Activated CD8-positive, alpha-beta T cell treated with anti-CD3 and anti-CD28 coated beads for 36 hours (primary cell): ENCODE measurements around the gene GASK1A. TPM values are rescaled to one million over a fixed set of nuclear protein-coding genes. Genes with fewer than 3 reads are reported as not detected.
A peak's percentile ranks its signal among the peaks of the same experiment; 100 is the strongest.

Source experiments
- ATAC-seq: fragments of 200-7000 bp; cut with Tn5 transposase; one replicate; pipeline ENCODE4 v1.10.0; 2021; ENCODE audit warnings: mild to moderate bottlenecking, moderate library complexity
- CTCF ChIA-PET: fragments of 350-600 bp; sonication (Branson Sonifier 250); formaldehyde crosslinking; loops from one replicate; lab custom pipeline; 2021; ENCODE audit warnings: antibody characterized with exemption; lab: Charles Lee
- POLR2A ChIA-PET: fragments of 350-600 bp; sonication (Branson Sonifier 250); formaldehyde crosslinking; loops from one replicate; lab custom pipeline; 2021; ENCODE audit warnings: antibody characterized with exemption; lab: Charles Lee
- DNase-seq: peaks from one replicate; pipeline ENCODE4 v3.0.0-alpha.2; 2020
- H3K27ac Mint-ChIP-seq: one replicate; pipeline ENCODE4 v1.8.0; 2021; ENCODE audit warnings: mild to moderate bottlenecking, mixed read lengths
- H3K27me3 Mint-ChIP-seq: one replicate; pipeline ENCODE4 v1.8.0; 2021; ENCODE audit warnings: mixed read lengths
- H3K36me3 Mint-ChIP-seq: one replicate; pipeline ENCODE4 v1.8.0; 2021; ENCODE audit warnings: low read depth, mixed read lengths
- H3K4me1 Mint-ChIP-seq: one replicate; pipeline ENCODE4 v1.8.0; 2021; ENCODE audit warnings: low read depth, mixed read lengths
- H3K4me3 Mint-ChIP-seq: one replicate; pipeline ENCODE4 v1.8.0; 2021; ENCODE audit warnings: mild to moderate bottlenecking, moderate library complexity, mixed read lengths
- H3K9me3 Mint-ChIP-seq: one replicate; pipeline ENCODE4 v1.8.0; 2021; ENCODE audit warnings: mixed read lengths
- intact Hi-C: fragments of 100-400 bp; cut with micrococcal nuclease; formaldehyde crosslinking; loops from one replicate; pipeline ENCODE4 v1.10.0; 2022
- total RNA-seq, 2 experiments: library from RNA; stranded (reverse); gene quantifications; one replicate each; pipeline ENCODE4 v1.2.3, GENCODE V29; 2021
- TF ChIP-seq, protein P1 (sequence below): fragments of 200-600 bp; IDR thresholded peaks from one replicate; pipeline ENCODE4 v1.8.0; 2022; ENCODE audit warnings: antibody characterized with exemption, mild to moderate bottlenecking

The GASK1A gene
- total RNA-seq, 2 experiments from 2014 or later = 0.11 TPM; not detected in 1

DNA sequence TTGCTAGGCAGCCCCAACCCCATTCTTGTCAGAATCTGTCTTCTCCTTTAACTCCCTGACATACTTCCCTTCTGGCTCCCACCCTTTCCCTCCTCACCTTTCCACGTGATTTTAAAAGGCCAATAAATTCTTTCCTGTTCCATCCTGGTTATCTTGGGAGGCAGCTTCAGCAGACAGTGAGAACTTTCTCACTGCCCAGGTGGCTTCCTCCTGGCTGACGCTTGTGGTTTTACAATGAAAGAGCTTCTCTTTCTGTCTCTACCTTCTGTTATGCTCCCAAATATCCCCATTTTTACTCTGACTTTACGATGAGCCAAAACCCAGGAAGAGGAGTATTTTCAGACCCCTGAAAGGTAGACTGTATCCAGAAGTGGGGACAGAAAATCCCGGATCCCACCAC, 42.1 kb downstream of the GASK1A start:
- DNase-seq = no peak
- H3K27me3 Mint-ChIP-seq = no peaks in the 10 kb centered on the region
- peaks cover 4% of the 10 kb centered on the region for H3K36me3 Mint-ChIP-seq
- CTCF ChIA-PET = interaction anchor here (1.0 to 1.4 kb wide), 2 partner anchors 11 to 13 kb away, joined by 3 to 4 read pairs; no protein-coding TSS in a partner anchor
- intact Hi-C loops = no loop called here
- POLR2A ChIA-PET = no interaction called here
- ATAC-seq = no peak
- H3K27ac Mint-ChIP-seq = peak overlapping the region; percentile 29
- TF ChIP-seq, protein P1, sequence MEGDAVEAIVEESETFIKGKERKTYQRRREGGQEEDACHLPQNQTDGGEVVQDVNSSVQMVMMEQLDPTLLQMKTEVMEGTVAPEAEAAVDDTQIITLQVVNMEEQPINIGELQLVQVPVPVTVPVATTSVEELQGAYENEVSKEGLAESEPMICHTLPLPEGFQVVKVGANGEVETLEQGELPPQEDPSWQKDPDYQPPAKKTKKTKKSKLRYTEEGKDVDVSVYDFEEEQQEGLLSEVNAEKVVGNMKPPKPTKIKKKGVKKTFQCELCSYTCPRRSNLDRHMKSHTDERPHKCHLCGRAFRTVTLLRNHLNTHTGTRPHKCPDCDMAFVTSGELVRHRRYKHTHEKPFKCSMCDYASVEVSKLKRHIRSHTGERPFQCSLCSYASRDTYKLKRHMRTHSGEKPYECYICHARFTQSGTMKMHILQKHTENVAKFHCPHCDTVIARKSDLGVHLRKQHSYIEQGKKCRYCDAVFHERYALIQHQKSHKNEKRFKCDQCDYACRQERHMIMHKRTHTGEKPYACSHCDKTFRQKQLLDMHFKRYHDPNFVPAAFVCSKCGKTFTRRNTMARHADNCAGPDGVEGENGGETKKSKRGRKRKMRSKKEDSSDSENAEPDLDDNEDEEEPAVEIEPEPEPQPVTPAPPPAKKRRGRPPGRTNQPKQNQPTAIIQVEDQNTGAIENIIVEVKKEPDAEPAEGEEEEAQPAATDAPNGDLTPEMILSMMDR = no peak
- peaks cover 14% of the 10 kb centered on the region for H3K9me3 Mint-ChIP-seq
- H3K4me3 Mint-ChIP-seq = no peak overlapping the region
- peaks cover 67% of the 10 kb centered on the region for H3K4me1 Mint-ChIP-seq

DNA sequence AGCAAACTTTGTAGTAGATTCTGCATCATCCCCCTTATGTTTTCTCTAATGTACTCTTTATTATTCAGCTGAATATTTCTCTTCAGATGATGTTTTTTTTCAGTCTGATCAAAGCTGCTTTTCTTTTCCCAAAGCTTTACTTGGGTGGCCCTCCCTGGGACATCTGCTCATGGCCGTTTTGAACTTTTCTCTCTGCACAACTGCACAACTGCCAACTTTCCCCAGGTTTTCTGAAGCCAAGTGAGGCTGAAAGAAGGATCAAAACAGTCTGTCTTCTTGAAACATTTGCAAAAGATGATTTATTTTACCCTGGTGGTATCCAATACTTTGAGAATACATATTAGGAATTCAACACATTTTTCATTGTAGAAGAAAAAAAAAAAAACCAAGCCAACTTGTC, 43.0 kb downstream of the GASK1A start:
- ChIA-PET CTCF (interaction anchor here (1.0 to 1.4 kb wide), 2 partner anchors 12 kb away, joined by 3 to 4 read pairs; no protein-coding TSS in a partner anchor), POLR2A (no interaction called here)
- no peak overlapping the region for H3K4me3 Mint-ChIP-seq
- intact Hi-C loops = no loop called here
- ATAC-seq = no peak
- H3K36me3 Mint-ChIP-seq = peaks cover 4% of the 10 kb centered on the region
- no peak for DNase-seq
- H3K27ac Mint-ChIP-seq = no peak overlapping the region
- TF ChIP-seq, protein P1 = no peak
- peaks cover 14% of the 10 kb centered on the region for H3K9me3 Mint-ChIP-seq
- no peaks in the 10 kb centered on the region for H3K27me3 Mint-ChIP-seq
- H3K4me1 Mint-ChIP-seq = peaks cover 67% of the 10 kb centered on the region

DNA sequence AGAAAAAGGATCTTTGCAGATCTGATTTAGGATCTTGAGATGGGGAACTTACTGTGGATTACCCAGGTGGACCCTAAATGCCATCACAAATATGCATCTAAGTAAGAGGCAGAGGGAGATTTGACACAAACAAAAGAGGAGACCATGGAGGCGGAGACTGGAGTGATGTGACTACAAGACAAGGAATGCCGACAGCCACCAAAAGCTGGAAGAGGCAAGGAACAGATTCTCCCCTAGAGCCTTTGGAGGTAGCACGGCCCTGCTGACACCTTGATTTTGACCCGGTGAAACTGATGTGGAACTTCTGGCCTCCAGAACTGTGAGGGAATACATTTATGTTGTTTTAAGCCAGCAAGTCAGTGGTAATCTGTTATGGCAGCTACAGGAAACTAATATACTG, 44.0 kb downstream of the GASK1A start:
- Mint-ChIP-seq H3K27me3 (no peaks in the 10 kb centered on the region), H3K4me3 (no peak overlapping the region), H3K9me3 (peaks cover 14% of the 10 kb centered on the region), H3K4me1 (peaks cover 67% of the 10 kb centered on the region), H3K36me3 (peaks cover 4% of the 10 kb centered on the region), H3K27ac (peak overlapping the region; percentile 84)
- ChIA-PET POLR2A (no interaction called here), CTCF (interaction anchor here (0.8 to 1.5 kb wide), 2 partner anchors 49 to 61 kb away, joined by 3 to 5 read pairs; no protein-coding TSS in a partner anchor)
- DNase-seq (no peak), ATAC-seq (no peak)
- intact Hi-C loops = no loop called here
- TF ChIP-seq, protein P1 = no peak

DNA sequence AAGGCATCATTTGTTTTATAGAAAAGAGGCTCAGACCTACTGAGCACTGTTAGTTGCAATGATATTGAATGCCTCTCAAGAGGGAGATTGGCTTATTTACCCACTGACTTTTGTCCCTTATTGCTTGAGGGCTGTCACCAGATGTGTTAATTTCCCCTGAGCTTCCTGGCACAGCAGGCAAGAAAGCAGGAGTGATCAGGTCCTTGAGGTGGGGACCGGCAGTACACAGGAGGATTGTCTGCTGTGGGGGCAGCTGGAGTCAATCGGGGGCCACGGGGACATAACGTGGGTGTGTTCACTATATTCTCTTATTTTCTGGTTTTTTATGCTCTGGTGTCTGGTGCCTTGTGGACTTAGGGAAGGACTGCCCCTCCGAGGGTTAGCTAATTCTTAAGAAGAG, 44.6 kb downstream of the GASK1A start:
- H3K27ac Mint-ChIP-seq = peak overlapping the region; percentile 84
- H3K4me3 Mint-ChIP-seq = peak overlapping the region; percentile 13
- H3K36me3 Mint-ChIP-seq = peaks cover 4% of the 10 kb centered on the region
- intact Hi-C loops = no loop called here
- no peaks in the 10 kb centered on the region for H3K27me3 Mint-ChIP-seq
- TF ChIP-seq, protein P1 = no peak
- CTCF ChIA-PET = interaction anchor here (1.0 to 1.5 kb wide), 2 partner anchors 48 to 62 kb away, joined by 5 to 9 read pairs; no protein-coding TSS in a partner anchor
- H3K4me1 Mint-ChIP-seq = peaks cover 67% of the 10 kb centered on the region
- POLR2A ChIA-PET = interaction anchor here (1.1 kb wide), 1 partner anchor 37 kb away, joined by 3 read pairs; no protein-coding TSS in a partner anchor
- no peak for DNase-seq
- H3K9me3 Mint-ChIP-seq = peaks cover 14% of the 10 kb centered on the region
- peak; percentile 34 for ATAC-seq

DNA sequence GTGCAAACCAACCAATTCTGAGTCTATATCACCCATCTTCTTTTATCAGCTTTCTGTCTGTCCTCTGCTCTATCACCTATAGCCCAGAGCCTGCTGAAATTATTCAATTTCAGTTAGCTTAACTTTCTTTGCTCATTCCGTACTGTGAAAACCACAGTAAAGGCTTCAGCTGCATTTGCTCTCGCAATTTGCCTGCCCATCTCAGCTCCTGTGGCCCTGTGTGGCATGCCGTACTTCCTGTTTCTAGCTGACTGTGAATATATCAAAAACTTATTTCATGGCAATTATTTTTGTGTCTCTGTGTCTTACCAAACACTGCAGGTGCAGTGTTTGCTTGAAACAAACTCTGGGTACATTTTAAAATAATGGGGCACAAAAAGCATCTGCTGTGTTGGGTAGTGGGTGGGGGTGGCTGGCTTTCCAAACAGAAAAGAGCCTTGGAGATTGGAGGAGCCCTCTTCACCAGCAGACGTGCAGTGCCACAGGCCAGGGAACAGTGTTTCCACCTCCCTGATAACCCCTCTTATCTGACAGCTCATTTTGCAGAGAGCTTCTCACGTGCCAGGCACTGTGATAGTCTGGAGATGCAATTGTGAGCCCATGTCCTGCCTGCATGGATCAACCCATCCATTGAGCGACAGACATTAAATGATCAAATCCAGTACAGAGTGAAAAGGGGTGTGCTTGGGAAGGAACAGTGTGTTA, 45.2 kb downstream of the GASK1A start:
- POLR2A ChIA-PET = interaction anchor here (1.1 kb wide), 1 partner anchor 36 kb away, joined by 3 read pairs; no protein-coding TSS in a partner anchor
- peaks cover 63% of the 10 kb centered on the region for H3K4me1 Mint-ChIP-seq
- peaks cover 4% of the 10 kb centered on the region for H3K36me3 Mint-ChIP-seq
- H3K9me3 Mint-ChIP-seq = peaks cover 14% of the 10 kb centered on the region
- H3K4me3 Mint-ChIP-seq = peak overlapping the region; percentile 13
- ATAC-seq (peak; percentile 84), DNase-seq (peak; percentile 74)
- CTCF ChIA-PET = interaction anchor here (1.0 to 1.5 kb wide), 2 partner anchors 47 to 63 kb away, joined by 5 to 9 read pairs; no protein-coding TSS in a partner anchor
- H3K27me3 Mint-ChIP-seq = no peaks in the 10 kb centered on the region
- TF ChIP-seq, protein P1 = no peak
- H3K27ac Mint-ChIP-seq = peak overlapping the region; percentile 84
- intact Hi-C loops = no loop called here
